ENCODE measurements around the gene MED13L.

MED13L gene

GRCh38 chr12:115941362-115941761 is 336.1 kb downstream of the MED13L start:
- no peak for DNase-seq (ENCODE audit: low spot score)

GRCh38 chr12:115938794-115939377 is 338.6 kb downstream of the MED13L start:
- no peak for DNase-seq (ENCODE audit: low spot score)

GRCh38 chr12:115936997-115937916 is 340.2 kb downstream of the MED13L start:
- DNase-seq (ENCODE audit: low spot score), result no peak

- DNase-seq (ENCODE audit: low spot score), result no peak
Measured at GRCh38 chr12:115934877-115935276, 342.6 kb downstream of the MED13L start.

GRCh38 chr12:115934046-115934445 is 343.4 kb downstream of the MED13L start:
- no peak for DNase-seq (ENCODE audit: low spot score)

- DNase-seq (ENCODE audit: low spot score), result no peak
Measured at GRCh38 chr12:115932066-115932465, 345.4 kb downstream of the MED13L start.

- DNase-seq (ENCODE audit: low spot score), result no peak
Measured at GRCh38 chr12:115930336-115930735, 347.2 kb downstream of the MED13L start.

- DNase-seq (ENCODE audit: low spot score), result no peak
Measured at GRCh38 chr12:115926037-115926670, 351.3 kb downstream of the MED13L start.

GRCh38 chr12:115923851-115924250 is 353.6 kb downstream of the MED13L start:
- no peak for DNase-seq (ENCODE audit: low spot score)

- no peak for DNase-seq (ENCODE audit: low spot score)
Measured at GRCh38 chr12:115922952-115923564, 354.4 kb downstream of the MED13L start.

- DNase-seq (ENCODE audit: low spot score), result no peak
Measured at GRCh38 chr12:115920395-115921183, 356.9 kb downstream of the MED13L start.

- DNase-seq (ENCODE audit: low spot score), result no peak
Measured at GRCh38 chr12:115918763-115919162, 358.7 kb downstream of the MED13L start.

- DNase-seq (ENCODE audit: low spot score), result peak; percentile 88
Measured at GRCh38 chr12:115916910-115917668, 360.4 kb downstream of the MED13L start.

GRCh38 chr12:115914122-115914521 is 363.4 kb downstream of the MED13L start:
- DNase-seq (ENCODE audit: low spot score), result no peak

- DNase-seq (ENCODE audit: low spot score), result no peak
Measured at GRCh38 chr12:115912440-115912839, 365.1 kb downstream of the MED13L start.

- no peak for DNase-seq (ENCODE audit: low spot score)
Measured at GRCh38 chr12:115911360-115911759, 366.1 kb downstream of the MED13L start.

- DNase-seq (ENCODE audit: low spot score), result no peak
Measured at GRCh38 chr12:115910057-115910456, 367.4 kb downstream of the MED13L start.
